HEK293 (cell line): ENCODE data around the gene ISM2.
A peak's percentile ranks its signal among the peaks of the same experiment; 100 is the strongest.

Experiments used
- GLI2 ChIP-seq: fragments of 450-650 bp; formaldehyde crosslinking; IDR thresholded peaks from 2 replicates; pipeline ENCODE4; 2017; ENCODE audit warnings: missing biosample characterization, missing genetic modification characterization, low read depth, borderline replicate concordance
- HOXA7 ChIP-seq: sonication (generic); formaldehyde crosslinking; IDR thresholded peaks from 2 replicates; pipeline ENCODE4 v1.8.1; 2022; ENCODE audit warnings: missing genetic modification reagents, borderline replicate concordance
- OSR2 ChIP-seq: fragments of 450-650 bp; formaldehyde crosslinking; IDR thresholded peaks from 2 replicates; pipeline ENCODE4 v1.5.1; 2016; ENCODE audit warnings: missing biosample characterization, missing genetic modification characterization
- ZBTB7A ChIP-seq: fragments of 450-650 bp; formaldehyde crosslinking; IDR thresholded peaks from 2 replicates; pipeline ENCODE4 v1.5.1; 2016; ENCODE audit warnings: low read depth, missing biosample characterization, missing genetic modification characterization
- ZNF214 ChIP-seq: fragments of 450-650 bp; formaldehyde crosslinking; IDR thresholded peaks from 2 replicates; pipeline ENCODE4 v1.5.1; 2017; ENCODE audit warnings: missing biosample characterization, mild to moderate bottlenecking, missing genetic modification characterization, borderline replicate concordance
- ZNF302 ChIP-seq: fragments of 450-650 bp; formaldehyde crosslinking; IDR thresholded peaks from 2 replicates; pipeline ENCODE4 v1.5.1; 2016; ENCODE audit warnings: missing biosample characterization, missing genetic modification characterization, low read depth
- ZNF394 ChIP-seq: fragments of 450-650 bp; formaldehyde crosslinking; IDR thresholded peaks from 2 replicates; pipeline ENCODE4 v1.5.1; 2016; ENCODE audit warnings: missing biosample characterization, missing genetic modification characterization, mild to moderate bottlenecking, moderate library complexity, borderline replicate concordance
- ZNF501 ChIP-seq: fragments of 450-650 bp; formaldehyde crosslinking; IDR thresholded peaks from 2 replicates; pipeline ENCODE4 v1.5.1; 2016; ENCODE audit warnings: missing biosample characterization, missing genetic modification characterization
- TF ChIP-seq, protein P1 (sequence below): fragments of 450-650 bp; formaldehyde crosslinking; IDR thresholded peaks from 2 replicates; pipeline ENCODE4 v1.5.1; 2016; ENCODE audit warnings: missing biosample characterization, missing genetic modification characterization
- TF ChIP-seq, protein P2 (sequence below): fragments of 450-650 bp; formaldehyde crosslinking; IDR thresholded peaks from 2 replicates; pipeline ENCODE4 v1.5.1; 2017; ENCODE audit warnings: missing biosample characterization, missing genetic modification characterization
- TF ChIP-seq, protein P3 (sequence below): fragments of 450-650 bp; formaldehyde crosslinking; IDR thresholded peaks from 2 replicates; pipeline ENCODE4 v1.5.1; 2016; ENCODE audit warnings: missing biosample characterization, missing genetic modification characterization, low read depth
- TF ChIP-seq, protein P4 (sequence below): fragments of 450-650 bp; formaldehyde crosslinking; IDR thresholded peaks from 2 replicates; pipeline ENCODE4 v1.5.1; 2017; ENCODE audit warnings: missing biosample characterization, missing genetic modification characterization
- TF ChIP-seq, protein P5 (sequence below): fragments of 450-650 bp; formaldehyde crosslinking; IDR thresholded peaks from 2 replicates; pipeline ENCODE4 v1.5.1; 2017; ENCODE audit warnings: missing biosample characterization, missing genetic modification characterization
- TF ChIP-seq, protein P6 (sequence below): fragments of 450-650 bp; formaldehyde crosslinking; IDR thresholded peaks from 2 replicates; pipeline ENCODE4 v1.5.1; 2016; ENCODE audit warnings: missing biosample characterization, missing genetic modification characterization
- TF ChIP-seq, protein P7 (sequence below): fragments of 450-650 bp; formaldehyde crosslinking; IDR thresholded peaks from 2 replicates; pipeline ENCODE4 v1.5.1; 2016; ENCODE audit warnings: missing biosample characterization, missing genetic modification characterization, borderline replicate concordance
- TF ChIP-seq, protein P8 (sequence below): fragments of 450-650 bp; formaldehyde crosslinking; conservative IDR thresholded peaks from 2 replicates; pipeline ENCODE4 v1.5.1; 2016; ENCODE audit warnings: low read depth, missing biosample characterization, missing genetic modification characterization

The ISM2 gene

DNA sequence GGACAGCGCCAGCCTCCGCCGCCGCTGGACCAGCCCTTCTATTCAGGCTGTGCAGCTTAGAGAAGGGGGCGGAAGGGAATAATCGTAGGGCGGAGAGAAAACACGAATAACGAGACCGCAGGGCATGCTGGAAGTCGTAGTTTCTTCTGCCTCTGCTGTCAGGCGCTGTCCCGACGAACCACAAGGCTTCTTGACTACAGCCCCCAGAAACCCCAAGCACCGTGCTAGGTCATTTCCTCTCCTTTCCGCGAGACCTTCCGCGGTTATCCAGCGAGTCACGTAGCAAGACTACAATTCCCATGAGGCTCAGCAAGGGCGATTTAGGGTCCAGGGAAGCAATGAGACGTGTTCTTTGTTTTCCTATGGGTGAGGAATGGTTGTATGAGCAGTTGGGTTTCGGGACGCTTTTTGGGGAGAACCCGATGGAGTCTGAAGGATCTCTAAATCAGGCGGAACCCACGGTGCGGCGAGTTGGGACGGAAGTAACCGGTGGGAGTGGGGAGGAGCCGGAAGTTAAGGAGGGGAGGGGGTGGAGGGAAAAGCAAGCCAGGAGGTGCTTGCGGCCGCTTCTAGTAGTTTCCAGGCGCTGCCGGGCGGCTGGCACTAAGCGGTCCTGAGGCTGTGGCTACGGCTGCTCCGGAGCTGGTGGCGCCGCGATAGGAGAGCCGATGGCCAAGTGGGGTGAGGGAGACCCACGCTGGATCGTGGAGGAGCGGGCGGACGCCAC lies 40.9 kb downstream of the ISM2 start, which contains the start of the genes AHSA1 and VIPAS39 (continued):
- TF ChIP-seq, protein P1, sequence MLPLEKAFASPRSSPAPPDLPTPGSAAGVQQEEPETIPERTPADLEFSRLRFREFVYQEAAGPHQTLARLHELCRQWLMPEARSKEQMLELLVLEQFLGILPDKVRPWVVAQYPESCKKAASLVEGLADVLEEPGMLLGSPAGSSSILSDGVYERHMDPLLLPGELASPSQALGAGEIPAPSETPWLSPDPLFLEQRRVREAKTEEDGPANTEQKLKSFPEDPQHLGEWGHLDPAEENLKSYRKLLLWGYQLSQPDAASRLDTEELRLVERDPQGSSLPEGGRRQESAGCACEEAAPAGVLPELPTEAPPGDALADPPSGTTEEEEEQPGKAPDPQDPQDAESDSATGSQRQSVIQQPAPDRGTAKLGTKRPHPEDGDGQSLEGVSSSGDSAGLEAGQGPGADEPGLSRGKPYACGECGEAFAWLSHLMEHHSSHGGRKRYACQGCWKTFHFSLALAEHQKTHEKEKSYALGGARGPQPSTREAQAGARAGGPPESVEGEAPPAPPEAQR (tag by site-specific recombination): no peak
- TF ChIP-seq, protein P2, sequence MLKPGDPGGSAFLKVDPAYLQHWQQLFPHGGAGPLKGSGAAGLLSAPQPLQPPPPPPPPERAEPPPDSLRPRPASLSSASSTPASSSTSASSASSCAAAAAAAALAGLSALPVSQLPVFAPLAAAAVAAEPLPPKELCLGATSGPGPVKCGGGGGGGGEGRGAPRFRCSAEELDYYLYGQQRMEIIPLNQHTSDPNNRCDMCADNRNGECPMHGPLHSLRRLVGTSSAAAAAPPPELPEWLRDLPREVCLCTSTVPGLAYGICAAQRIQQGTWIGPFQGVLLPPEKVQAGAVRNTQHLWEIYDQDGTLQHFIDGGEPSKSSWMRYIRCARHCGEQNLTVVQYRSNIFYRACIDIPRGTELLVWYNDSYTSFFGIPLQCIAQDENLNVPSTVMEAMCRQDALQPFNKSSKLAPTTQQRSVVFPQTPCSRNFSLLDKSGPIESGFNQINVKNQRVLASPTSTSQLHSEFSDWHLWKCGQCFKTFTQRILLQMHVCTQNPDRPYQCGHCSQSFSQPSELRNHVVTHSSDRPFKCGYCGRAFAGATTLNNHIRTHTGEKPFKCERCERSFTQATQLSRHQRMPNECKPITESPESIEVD: no peak
- TF ChIP-seq, protein P3, sequence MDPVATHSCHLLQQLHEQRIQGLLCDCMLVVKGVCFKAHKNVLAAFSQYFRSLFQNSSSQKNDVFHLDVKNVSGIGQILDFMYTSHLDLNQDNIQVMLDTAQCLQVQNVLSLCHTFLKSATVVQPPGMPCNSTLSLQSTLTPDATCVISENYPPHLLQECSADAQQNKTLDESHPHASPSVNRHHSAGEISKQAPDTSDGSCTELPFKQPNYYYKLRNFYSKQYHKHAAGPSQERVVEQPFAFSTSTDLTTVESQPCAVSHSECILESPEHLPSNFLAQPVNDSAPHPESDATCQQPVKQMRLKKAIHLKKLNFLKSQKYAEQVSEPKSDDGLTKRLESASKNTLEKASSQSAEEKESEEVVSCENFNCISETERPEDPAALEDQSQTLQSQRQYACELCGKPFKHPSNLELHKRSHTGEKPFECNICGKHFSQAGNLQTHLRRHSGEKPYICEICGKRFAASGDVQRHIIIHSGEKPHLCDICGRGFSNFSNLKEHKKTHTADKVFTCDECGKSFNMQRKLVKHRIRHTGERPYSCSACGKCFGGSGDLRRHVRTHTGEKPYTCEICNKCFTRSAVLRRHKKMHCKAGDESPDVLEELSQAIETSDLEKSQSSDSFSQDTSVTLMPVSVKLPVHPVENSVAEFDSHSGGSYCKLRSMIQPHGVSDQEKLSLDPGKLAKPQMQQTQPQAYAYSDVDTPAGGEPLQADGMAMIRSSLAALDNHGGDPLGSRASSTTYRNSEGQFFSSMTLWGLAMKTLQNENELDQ (tag by site-specific recombination): no peak
- peak; percentile 14; the same call in 1 of the 2 replicates for TF ChIP-seq ZBTB7A (tag by site-specific recombination)
- no peak for TF ChIP-seq ZNF214 (tag by site-specific recombination)
- TF ChIP-seq, protein P4, sequence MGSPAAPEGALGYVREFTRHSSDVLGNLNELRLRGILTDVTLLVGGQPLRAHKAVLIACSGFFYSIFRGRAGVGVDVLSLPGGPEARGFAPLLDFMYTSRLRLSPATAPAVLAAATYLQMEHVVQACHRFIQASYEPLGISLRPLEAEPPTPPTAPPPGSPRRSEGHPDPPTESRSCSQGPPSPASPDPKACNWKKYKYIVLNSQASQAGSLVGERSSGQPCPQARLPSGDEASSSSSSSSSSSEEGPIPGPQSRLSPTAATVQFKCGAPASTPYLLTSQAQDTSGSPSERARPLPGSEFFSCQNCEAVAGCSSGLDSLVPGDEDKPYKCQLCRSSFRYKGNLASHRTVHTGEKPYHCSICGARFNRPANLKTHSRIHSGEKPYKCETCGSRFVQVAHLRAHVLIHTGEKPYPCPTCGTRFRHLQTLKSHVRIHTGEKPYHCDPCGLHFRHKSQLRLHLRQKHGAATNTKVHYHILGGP (tag by site-specific recombination): no peak
- no peak; the same call in 1 of the 2 replicates for TF ChIP-seq ZNF394 (tag by site-specific recombination)
- no peak for TF ChIP-seq HOXA7 (CRISPR knock-in tag)
- TF ChIP-seq, protein P5, sequence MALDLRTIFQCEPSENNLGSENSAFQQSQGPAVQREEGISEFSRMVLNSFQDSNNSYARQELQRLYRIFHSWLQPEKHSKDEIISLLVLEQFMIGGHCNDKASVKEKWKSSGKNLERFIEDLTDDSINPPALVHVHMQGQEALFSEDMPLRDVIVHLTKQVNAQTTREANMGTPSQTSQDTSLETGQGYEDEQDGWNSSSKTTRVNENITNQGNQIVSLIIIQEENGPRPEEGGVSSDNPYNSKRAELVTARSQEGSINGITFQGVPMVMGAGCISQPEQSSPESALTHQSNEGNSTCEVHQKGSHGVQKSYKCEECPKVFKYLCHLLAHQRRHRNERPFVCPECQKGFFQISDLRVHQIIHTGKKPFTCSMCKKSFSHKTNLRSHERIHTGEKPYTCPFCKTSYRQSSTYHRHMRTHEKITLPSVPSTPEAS: no peak; the same call in 1 of the 2 replicates
- TF ChIP-seq, protein P6, sequence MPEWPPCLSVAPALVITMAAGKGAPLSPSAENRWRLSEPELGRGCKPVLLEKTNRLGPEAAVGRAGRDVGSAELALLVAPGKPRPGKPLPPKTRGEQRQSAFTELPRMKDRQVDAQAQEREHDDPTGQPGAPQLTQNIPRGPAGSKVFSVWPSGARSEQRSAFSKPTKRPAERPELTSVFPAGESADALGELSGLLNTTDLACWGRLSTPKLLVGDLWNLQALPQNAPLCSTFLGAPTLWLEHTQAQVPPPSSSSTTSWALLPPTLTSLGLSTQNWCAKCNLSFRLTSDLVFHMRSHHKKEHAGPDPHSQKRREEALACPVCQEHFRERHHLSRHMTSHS (tag by site-specific recombination): no peak
- TF ChIP-seq GLI2 (tag by site-specific recombination): no peak
- TF ChIP-seq, protein P7, sequence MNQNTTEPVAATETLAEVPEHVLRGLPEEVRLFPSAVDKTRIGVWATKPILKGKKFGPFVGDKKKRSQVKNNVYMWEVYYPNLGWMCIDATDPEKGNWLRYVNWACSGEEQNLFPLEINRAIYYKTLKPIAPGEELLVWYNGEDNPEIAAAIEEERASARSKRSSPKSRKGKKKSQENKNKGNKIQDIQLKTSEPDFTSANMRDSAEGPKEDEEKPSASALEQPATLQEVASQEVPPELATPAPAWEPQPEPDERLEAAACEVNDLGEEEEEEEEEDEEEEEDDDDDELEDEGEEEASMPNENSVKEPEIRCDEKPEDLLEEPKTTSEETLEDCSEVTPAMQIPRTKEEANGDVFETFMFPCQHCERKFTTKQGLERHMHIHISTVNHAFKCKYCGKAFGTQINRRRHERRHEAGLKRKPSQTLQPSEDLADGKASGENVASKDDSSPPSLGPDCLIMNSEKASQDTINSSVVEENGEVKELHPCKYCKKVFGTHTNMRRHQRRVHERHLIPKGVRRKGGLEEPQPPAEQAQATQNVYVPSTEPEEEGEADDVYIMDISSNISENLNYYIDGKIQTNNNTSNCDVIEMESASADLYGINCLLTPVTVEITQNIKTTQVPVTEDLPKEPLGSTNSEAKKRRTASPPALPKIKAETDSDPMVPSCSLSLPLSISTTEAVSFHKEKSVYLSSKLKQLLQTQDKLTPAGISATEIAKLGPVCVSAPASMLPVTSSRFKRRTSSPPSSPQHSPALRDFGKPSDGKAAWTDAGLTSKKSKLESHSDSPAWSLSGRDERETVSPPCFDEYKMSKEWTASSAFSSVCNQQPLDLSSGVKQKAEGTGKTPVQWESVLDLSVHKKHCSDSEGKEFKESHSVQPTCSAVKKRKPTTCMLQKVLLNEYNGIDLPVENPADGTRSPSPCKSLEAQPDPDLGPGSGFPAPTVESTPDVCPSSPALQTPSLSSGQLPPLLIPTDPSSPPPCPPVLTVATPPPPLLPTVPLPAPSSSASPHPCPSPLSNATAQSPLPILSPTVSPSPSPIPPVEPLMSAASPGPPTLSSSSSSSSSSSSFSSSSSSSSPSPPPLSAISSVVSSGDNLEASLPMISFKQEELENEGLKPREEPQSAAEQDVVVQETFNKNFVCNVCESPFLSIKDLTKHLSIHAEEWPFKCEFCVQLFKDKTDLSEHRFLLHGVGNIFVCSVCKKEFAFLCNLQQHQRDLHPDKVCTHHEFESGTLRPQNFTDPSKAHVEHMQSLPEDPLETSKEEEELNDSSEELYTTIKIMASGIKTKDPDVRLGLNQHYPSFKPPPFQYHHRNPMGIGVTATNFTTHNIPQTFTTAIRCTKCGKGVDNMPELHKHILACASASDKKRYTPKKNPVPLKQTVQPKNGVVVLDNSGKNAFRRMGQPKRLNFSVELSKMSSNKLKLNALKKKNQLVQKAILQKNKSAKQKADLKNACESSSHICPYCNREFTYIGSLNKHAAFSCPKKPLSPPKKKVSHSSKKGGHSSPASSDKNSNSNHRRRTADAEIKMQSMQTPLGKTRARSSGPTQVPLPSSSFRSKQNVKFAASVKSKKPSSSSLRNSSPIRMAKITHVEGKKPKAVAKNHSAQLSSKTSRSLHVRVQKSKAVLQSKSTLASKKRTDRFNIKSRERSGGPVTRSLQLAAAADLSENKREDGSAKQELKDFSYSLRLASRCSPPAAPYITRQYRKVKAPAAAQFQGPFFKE (tag by site-specific recombination): no peak
- no peak for TF ChIP-seq ZNF302 (tag by site-specific recombination)
- peak; percentile 66; the same call in 1 of the 2 replicates for TF ChIP-seq ZNF501 (tag by site-specific recombination)
- TF ChIP-seq, protein P8, sequence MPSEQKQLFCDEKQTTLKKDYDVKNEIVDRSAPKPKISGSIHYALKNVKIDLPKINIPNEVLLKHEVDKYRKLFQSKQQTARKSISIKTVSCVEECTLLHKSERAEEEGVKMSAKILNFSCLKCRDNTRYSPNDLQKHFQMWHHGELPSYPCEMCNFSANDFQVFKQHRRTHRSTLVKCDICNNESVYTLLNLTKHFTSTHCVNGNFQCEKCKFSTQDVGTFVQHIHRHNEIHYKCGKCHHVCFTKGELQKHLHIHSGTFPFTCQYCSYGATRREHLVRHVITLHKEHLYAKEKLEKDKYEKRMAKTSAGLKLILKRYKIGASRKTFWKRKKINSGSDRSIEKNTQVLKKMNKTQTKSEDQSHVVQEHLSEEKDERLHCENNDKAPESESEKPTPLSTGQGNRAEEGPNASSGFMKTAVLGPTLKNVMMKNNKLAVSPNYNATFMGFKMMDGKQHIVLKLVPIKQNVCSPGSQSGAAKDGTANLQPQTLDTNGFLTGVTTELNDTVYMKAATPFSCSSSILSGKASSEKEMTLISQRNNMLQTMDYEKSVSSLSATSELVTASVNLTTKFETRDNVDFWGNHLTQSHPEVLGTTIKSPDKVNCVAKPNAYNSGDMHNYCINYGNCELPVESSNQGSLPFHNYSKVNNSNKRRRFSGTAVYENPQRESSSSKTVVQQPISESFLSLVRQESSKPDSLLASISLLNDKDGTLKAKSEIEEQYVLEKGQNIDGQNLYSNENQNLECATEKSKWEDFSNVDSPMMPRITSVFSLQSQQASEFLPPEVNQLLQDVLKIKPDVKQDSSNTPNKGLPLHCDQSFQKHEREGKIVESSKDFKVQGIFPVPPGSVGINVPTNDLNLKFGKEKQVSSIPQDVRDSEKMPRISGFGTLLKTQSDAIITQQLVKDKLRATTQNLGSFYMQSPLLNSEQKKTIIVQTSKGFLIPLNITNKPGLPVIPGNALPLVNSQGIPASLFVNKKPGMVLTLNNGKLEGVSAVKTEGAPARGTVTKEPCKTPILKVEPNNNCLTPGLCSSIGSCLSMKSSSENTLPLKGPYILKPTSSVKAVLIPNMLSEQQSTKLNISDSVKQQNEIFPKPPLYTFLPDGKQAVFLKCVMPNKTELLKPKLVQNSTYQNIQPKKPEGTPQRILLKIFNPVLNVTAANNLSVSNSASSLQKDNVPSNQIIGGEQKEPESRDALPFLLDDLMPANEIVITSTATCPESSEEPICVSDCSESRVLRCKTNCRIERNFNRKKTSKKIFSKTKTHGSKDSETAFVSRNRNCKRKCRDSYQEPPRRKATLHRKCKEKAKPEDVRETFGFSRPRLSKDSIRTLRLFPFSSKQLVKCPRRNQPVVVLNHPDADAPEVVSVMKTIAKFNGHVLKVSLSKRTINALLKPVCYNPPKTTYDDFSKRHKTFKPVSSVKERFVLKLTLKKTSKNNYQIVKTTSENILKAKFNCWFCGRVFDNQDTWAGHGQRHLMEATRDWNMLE (tag by site-specific recombination): peak; percentile 78
- no peak for TF ChIP-seq OSR2 (tag by site-specific recombination)
